Mesenchymal stem cell (in vitro differentiated cells and primary cell): ENCODE results near the gene CHCHD1.
A peak's percentile ranks its signal among the peaks of the same experiment; 100 is the strongest.

Source experiments
- DNase-seq: peaks from one replicate; pipeline ENCODE4 v3.0.0-alpha.2; 2013
- H2AFZ ChIP-seq: one replicate; pipeline ENCODE4 v1.6.1; 2013; ENCODE audit warnings: low read depth, mild to moderate bottlenecking, control low read depth, inconsistent platforms, low read length, moderate library complexity
- H2AK5ac ChIP-seq: 2 replicates; pipeline ENCODE4 v1.6.1; 2013; ENCODE audit warnings: low read length, moderate library complexity, mild to moderate bottlenecking, inconsistent platforms; ENCODE audit not compliant: severe bottlenecking
- H2BK120ac ChIP-seq: one replicate; pipeline ENCODE4 v1.6.1; 2013; ENCODE audit warnings: low read depth, mild to moderate bottlenecking, inconsistent platforms, low read length, moderate library complexity
- H2BK12ac ChIP-seq, 2 experiments: one replicate each; pipeline ENCODE4 v1.6.1; 2013; ENCODE audit warnings: inconsistent platforms in 2 of 2, low read length in 2 of 2, mild to moderate bottlenecking in 2 of 2, moderate library complexity in 2 of 2, control low read depth in 1 of 2
- H2BK15ac ChIP-seq: one replicate; pipeline ENCODE4 v1.6.1; 2013; ENCODE audit warnings: mild to moderate bottlenecking, low read depth, inconsistent platforms; ENCODE audit not compliant: poor library complexity, severe bottlenecking
- H2BK5ac ChIP-seq: 2 replicates; pipeline ENCODE4 v1.6.1; 2013; ENCODE audit warnings: low read depth, mild to moderate bottlenecking, low read length, control low read depth, inconsistent platforms; ENCODE audit not compliant: poor library complexity, severe bottlenecking
- H3K14ac ChIP-seq, 2 experiments: one replicate each; pipeline ENCODE4 v1.6.1; 2013; ENCODE audit warnings: inconsistent platforms in 2 of 2, low read length in 2 of 2, control low read depth in 1 of 2, mild to moderate bottlenecking in 1 of 2, moderate library complexity in 1 of 2
- H3K18ac ChIP-seq, 2 experiments: one replicate each; pipeline ENCODE4 v1.6.1; 2013; ENCODE audit warnings: inconsistent platforms in 2 of 2, low read length in 2 of 2, control low read depth in 1 of 2, low read depth in 1 of 2, mild to moderate bottlenecking in 1 of 2
- H3K23ac ChIP-seq, 2 experiments: one replicate each; pipeline ENCODE4 v1.6.1; 2013; ENCODE audit warnings: inconsistent platforms in 2 of 2, low read length in 2 of 2, mild to moderate bottlenecking in 2 of 2, moderate library complexity in 2 of 2, control low read depth in 1 of 2
- H3K27ac ChIP-seq: 2 replicates; pipeline ENCODE4 v1.5.1; 2013; ENCODE audit warnings: mild to moderate bottlenecking, moderate library complexity, low read length, control low read depth, inconsistent platforms; ENCODE audit not compliant: poor library complexity, severe bottlenecking
- H3K27me3 ChIP-seq, 2 experiments: 2 replicates each; pipeline versions ENCODE4 v1.6.1 to v1.7.0; 2013; ENCODE audit warnings: low read length in 2 of 2, mild to moderate bottlenecking in 2 of 2, moderate library complexity in 2 of 2, control low read depth in 1 of 2, inconsistent platforms in 1 of 2; ENCODE audit not compliant: control insufficient read depth in 1 of 2, insufficient read depth in 1 of 2
- H3K36me3 ChIP-seq, 2 experiments: 2 replicates each; pipeline versions ENCODE4 v1.6.1 to v1.7.0; 2013; ENCODE audit warnings: low read length in 2 of 2, control low read depth in 1 of 2, inconsistent platforms in 1 of 2, low read depth in 1 of 2, mild to moderate bottlenecking in 1 of 2; ENCODE audit not compliant: insufficient read depth in 2 of 2, control insufficient read depth in 1 of 2
- H3K4ac ChIP-seq, 2 experiments: one replicate each; pipeline ENCODE4 v1.6.1; 2013; ENCODE audit warnings: inconsistent platforms in 2 of 2, low read length in 2 of 2, mild to moderate bottlenecking in 2 of 2, moderate library complexity in 2 of 2, control low read depth in 1 of 2, low read depth in 1 of 2
- H3K4me1 ChIP-seq: 2 replicates; pipeline ENCODE4 v1.6.1; 2013; ENCODE audit warnings: low read depth, low read length, control low read depth; ENCODE audit not compliant: control insufficient read depth, insufficient read depth
- H3K4me2 ChIP-seq: 2 replicates; pipeline ENCODE4 v1.6.1; 2013; ENCODE audit warnings: low read length, mild to moderate bottlenecking, inconsistent platforms; ENCODE audit not compliant: poor library complexity, severe bottlenecking
- H3K4me3 ChIP-seq, 2 experiments: 2 replicates each; pipeline versions ENCODE4 v1.5.1 to v1.7.0; 2013; ENCODE audit warnings: low read length in 2 of 2, mild to moderate bottlenecking in 2 of 2, control low read depth in 1 of 2, low read depth in 1 of 2; ENCODE audit not compliant: insufficient read depth in 1 of 2
- H3K79me1 ChIP-seq: replicated peaks from 2 replicates; pipeline ENCODE4 v1.6.1; 2013; ENCODE audit warnings: mild to moderate bottlenecking, control low read depth, low read length, inconsistent platforms; ENCODE audit not compliant: poor library complexity, severe bottlenecking
- H3K9ac ChIP-seq: 2 replicates; pipeline ENCODE4 v1.7.0; 2013; ENCODE audit warnings: mild to moderate bottlenecking, low read length, moderate library complexity
- H3K9me3 ChIP-seq: 2 replicates; pipeline ENCODE4 v1.7.0; 2013; ENCODE audit warnings: mild to moderate bottlenecking, low read length; ENCODE audit not compliant: control insufficient read depth
- H4K8ac ChIP-seq: one replicate; pipeline ENCODE4 v1.6.1; 2013; ENCODE audit warnings: inconsistent platforms, mild to moderate bottlenecking, low read length, moderate library complexity
- H4K91ac ChIP-seq: one replicate; pipeline ENCODE4 v1.6.1; 2013; ENCODE audit warnings: mild to moderate bottlenecking, low read length, inconsistent platforms
- WGBS: methylation state at CpG from one replicate; pipeline ENCODE4 v1.1.7; 2013; ENCODE audit warnings: mixed read lengths; 5-methylcytosine and 5-hydroxymethylcytosine counted together

CHCHD1 gene

GRCh38 chr10:73750819-73751218 lies 31.0 kb upstream of the CHCHD1 start:
- H2BK15ac ChIP-seq = no peak overlapping the region
- H3K23ac ChIP-seq = no peak overlapping the region
- no peak overlapping the region for H3K4me3 ChIP-seq
- 100% methylated on average over 1 of the region's 1 CpG for WGBS
- H2BK5ac ChIP-seq = no peak overlapping the region
- H3K18ac ChIP-seq = no peak overlapping the region
- no peak overlapping the region for H2BK12ac ChIP-seq
- H4K8ac ChIP-seq = no peak overlapping the region
- no peaks in the 10 kb centered on the region for H3K27me3 ChIP-seq
- peaks cover 52 to 78% of the 10 kb centered on the region in 2 experiments for H3K36me3 ChIP-seq
- H3K9ac ChIP-seq = no peak overlapping the region
- no peak overlapping the region for H3K4me2 ChIP-seq
- H3K4ac ChIP-seq = no peak overlapping the region
- no peak overlapping the region for H3K14ac ChIP-seq
- no peak for DNase-seq
- no peak overlapping the region for H2BK120ac ChIP-seq
- no peak overlapping the region for H3K27ac ChIP-seq
- H2AK5ac ChIP-seq = no peak overlapping the region
- H4K91ac ChIP-seq = no peak overlapping the region
- H2AFZ ChIP-seq = no peak overlapping the region
- H3K4me1 ChIP-seq = no peaks in the 10 kb centered on the region
- H3K79me1 ChIP-seq = peaks cover 20% of the 10 kb centered on the region
- no peaks in the 10 kb centered on the region for H3K9me3 ChIP-seq

DNA sequence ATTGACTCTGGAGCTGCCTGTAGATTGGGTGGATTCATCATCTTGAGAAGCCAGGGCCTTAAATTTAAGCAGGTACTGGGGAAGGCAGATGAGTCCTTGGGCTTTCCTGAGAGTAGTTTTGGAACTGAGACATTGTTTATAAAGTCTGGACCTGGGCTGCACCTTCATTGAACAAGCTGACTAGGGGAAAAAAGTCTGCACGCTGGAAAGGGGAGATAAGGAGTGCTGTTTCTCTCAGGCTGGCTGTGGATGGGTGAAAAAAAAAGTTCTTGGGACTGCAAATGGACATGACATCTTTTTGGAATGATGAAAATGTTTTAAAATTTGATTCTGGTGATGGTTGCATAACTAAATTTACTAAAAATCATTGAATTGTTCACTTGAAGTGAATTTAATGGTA lies 25.7 kb upstream of the CHCHD1 start:
- no peak overlapping the region for H2AFZ ChIP-seq
- no peak overlapping the region for H4K8ac ChIP-seq
- H3K4ac ChIP-seq = no peak overlapping the region
- peaks cover 48 to 78% of the 10 kb centered on the region in 2 experiments for H3K36me3 ChIP-seq
- no peak overlapping the region for H3K9ac ChIP-seq
- peaks cover 31% of the 10 kb centered on the region for H3K79me1 ChIP-seq
- H2BK15ac ChIP-seq = no peak overlapping the region
- no peak overlapping the region for H3K4me3 ChIP-seq
- H2AK5ac ChIP-seq = no peak overlapping the region
- H2BK120ac ChIP-seq = no peak overlapping the region
- H2BK12ac ChIP-seq = no peak overlapping the region
- no peaks in the 10 kb centered on the region for H3K9me3 ChIP-seq
- H3K14ac ChIP-seq = no peak overlapping the region
- no peak overlapping the region for H3K27ac ChIP-seq
- no peak overlapping the region for H3K4me2 ChIP-seq
- WGBS = 100% methylated on average over 1 of the region's 1 CpG
- H3K27me3 ChIP-seq = no peaks in the 10 kb centered on the region
- no peak overlapping the region for H3K23ac ChIP-seq
- H3K18ac ChIP-seq = no peak overlapping the region
- H3K4me1 ChIP-seq = peaks cover 2% of the 10 kb centered on the region
- no peak for DNase-seq
- H2BK5ac ChIP-seq = no peak overlapping the region
- H4K91ac ChIP-seq = no peak overlapping the region

GRCh38 chr10:73758704-73759511 lies 22.9 kb upstream of the CHCHD1 start:
- no peak overlapping the region for H3K9ac ChIP-seq

GRCh38 chr10:73759512-73760115 lies 22.2 kb upstream of the CHCHD1 start:
- Histone ChIP-seq H3K4ac (no peak overlapping the region), H3K36me3 (peaks cover 45 to 80% of the 10 kb centered on the region in 2 experiments), H3K14ac (no peak overlapping the region), H4K91ac (no peak overlapping the region), H3K18ac (no peak overlapping the region), H3K4me2 (no peak overlapping the region), H3K27ac (no peak overlapping the region), H3K9ac (no peak overlapping the region), H3K23ac (no peak overlapping the region), H2AFZ (no peak overlapping the region), H3K4me1 (peaks cover 7% of the 10 kb centered on the region), H3K9me3 (no peaks in the 10 kb centered on the region), H2BK5ac (no peak overlapping the region), H3K79me1 (peaks cover 26% of the 10 kb centered on the region), H2BK120ac (no peak overlapping the region), H3K27me3 (no peaks in the 10 kb centered on the region), H2BK15ac (no peak overlapping the region), H2AK5ac (no peak overlapping the region), H4K8ac (no peak overlapping the region), H3K4me3 (no peak overlapping the region), H2BK12ac (no peak overlapping the region)
- no peak for DNase-seq
- WGBS = 93% methylated on average over 5 of the region's 5 CpGs

More at GRCh38 chr10:73758704-73759511, 22.9 kb upstream of the CHCHD1 start:
- Histone ChIP-seq H3K4me1 (peaks cover 7% of the 10 kb centered on the region), H2BK5ac (no peak overlapping the region), H3K4me2 (no peak overlapping the region), H3K14ac (no peak overlapping the region), H2AFZ (no peak overlapping the region), H3K27me3 (no peaks in the 10 kb centered on the region), H3K79me1 (peaks cover 26% of the 10 kb centered on the region), H2AK5ac (no peak overlapping the region), H4K91ac (no peak overlapping the region), H3K9me3 (no peaks in the 10 kb centered on the region), H3K36me3 (peaks cover 40 to 80% of the 10 kb centered on the region in 2 experiments), H3K18ac (no peak overlapping the region), H3K27ac (no peak overlapping the region), H2BK120ac (no peak overlapping the region), H3K23ac (no peak overlapping the region), H2BK15ac (no peak overlapping the region), H2BK12ac (no peak overlapping the region), H3K4me3 (no peak overlapping the region), H3K4ac (no peak overlapping the region), H4K8ac (no peak overlapping the region)
- peak; percentile 15 for DNase-seq
- WGBS = 98% methylated on average over 9 of the region's 9 CpGs
